HG02571 (cell line): ENCODE measurements around the gene PACSIN1.

Experiments
- ATAC-seq: cut with Tn5 transposase; IDR thresholded peaks from one replicate; pipeline ENCODE4 v1.9.1; 2021; ENCODE audit warnings: mild to moderate bottlenecking, moderate library complexity; ENCODE audit not compliant: unreplicated experiment

PACSIN1 gene

DNA sequence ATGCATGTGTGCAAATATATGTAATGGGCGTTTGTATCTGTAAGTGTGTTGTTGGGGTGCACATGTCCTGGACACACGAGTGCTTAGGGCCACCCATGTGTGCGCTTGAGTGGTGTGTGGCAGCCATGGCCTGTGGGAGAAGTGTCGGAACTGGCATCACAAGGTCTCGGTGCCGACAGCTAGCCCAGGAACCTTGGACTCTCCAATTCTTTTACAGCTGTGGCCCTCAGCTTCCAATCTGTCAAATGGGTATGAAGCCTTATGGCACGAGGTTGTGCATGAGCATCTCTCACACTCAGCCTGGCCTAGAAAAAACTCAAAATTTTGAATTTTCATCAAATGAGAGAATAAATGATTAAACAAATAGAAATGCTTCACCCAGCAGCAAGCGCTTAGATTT is 48.2 kb downstream of the PACSIN1 start:
- no peak for ATAC-seq

DNA sequence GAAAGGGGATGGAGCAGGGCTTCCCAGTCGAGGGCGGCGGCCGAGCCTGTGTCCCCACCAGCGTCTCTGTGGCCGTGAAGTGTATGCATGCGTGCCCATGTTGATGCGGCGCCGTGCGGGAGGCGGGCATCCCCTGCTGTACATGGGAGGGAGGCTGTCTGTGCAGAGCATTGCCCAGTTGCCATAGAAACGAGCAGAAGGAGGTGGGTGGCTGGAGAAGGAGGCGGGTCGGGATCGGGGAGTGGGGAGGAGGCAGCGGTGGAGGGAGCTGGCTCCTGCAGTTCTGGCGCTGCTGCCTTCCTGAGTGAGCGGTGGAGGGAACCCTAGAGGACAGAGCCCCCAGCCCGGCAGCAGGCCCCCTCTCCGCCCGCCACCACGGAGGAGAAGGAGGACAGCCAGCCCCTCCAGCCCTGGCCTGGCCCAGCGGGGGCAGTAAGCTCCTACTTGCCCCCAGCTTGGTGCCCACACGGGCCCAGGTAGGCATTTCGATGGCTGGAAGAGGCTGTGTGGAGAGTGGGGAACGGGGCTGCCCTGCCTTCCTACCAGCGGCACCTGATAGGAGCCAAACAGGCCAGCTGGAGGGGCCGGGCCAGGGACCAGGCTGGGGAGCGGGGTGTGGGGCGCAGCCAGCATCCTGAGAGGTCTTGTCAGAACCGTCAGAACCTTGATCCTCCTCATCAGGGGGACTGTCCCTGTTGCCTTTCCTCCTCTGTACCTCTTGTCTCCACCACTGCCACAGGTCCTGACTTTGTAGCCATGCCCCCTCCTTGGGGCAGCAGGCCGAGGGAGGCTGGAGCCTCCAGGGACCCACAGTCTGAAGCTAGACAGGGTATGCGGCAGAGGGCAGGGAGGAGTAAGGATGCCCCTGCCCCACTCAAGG is 49.0 kb downstream of the PACSIN1 start:
- no peak for ATAC-seq

DNA sequence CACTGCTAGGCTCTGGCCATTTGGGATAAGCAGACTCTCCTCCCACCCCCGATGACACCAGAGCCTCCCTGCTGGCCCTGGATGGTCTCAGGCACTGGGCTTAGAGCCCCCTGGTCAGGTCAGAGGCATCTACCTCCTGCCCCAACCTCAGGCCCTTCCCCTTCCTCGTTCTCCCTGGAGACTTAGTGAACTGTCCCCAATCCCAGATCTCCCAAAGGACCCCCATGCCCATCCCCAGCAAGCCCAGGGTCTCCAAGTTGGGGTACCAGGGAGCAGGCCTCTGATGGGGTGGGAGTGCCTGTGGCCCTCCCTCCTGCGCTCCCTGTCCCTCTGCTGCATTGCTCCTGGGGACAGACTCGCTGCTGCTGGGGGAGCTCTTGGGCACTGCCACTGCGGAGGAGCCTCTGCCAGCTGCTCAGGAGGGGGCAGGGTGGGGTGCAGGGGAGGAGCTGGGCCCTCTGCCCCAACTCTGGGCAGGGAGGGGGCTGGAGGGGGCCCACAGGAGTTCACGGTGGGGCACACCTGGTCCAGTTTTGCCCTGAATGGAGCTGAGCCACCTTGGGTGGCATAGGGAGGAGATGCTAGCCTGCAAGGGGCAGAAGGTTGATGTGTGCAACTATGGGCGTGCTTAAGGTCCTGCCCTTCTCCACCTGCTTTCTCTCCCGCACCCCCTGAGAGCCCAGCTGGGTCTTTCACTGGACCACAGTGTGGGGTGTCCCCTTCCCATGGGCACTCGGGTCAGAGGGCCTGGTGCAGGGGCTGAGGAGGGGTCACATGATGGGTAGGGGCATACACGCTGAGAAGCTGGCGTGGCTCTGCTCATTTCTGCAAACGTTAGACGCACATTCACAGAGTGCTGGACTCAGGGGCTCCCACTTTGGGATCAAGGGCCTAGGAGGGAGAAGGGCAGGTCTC is 49.9 kb downstream of the PACSIN1 start:
- no peak for ATAC-seq

DNA sequence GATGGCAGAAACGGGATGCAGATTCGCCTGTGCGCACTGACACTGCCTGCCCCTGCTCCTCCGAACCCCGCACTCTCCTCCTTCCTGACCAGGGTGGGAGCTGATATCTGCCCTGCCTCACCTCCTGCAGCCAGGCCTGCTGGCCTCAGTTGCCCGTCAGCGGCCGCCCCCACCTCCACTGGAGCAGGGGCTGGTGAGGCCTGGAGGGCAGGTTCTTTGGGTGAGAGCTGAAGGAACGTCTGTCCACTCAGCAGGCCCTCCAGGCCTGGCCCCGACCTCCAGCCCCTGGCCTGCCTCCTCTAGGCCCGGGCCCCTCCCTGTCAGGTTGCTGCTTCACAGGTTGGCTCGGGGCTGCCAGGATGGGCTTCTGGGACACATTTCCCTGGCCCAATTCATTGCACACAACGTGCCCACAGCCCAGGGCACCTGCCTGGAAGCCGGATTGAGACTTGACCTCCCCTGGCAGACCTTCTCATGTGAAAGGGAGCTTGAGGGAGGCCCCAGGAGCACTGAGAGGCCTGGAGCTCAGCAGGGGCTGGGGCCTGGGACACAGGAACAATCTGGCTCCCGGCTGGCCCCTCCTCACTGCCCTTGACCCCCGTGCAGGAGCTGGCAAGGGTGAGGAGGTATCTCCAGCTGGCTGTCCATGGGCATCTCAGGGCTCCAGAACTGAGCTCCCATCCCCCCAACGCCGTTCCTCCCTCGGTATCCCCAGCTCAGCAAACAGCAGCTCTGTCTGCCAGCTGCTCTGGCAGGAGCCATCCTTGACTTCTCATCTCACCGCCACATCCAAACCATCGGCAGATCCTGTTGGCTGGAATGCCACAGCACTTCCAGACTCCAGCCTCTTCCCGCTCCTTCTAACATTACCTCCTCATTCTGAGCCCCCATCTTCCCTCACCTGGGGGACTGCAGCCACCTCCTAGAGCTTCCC is 50.8 kb downstream of the PACSIN1 start:
- no peak for ATAC-seq

DNA sequence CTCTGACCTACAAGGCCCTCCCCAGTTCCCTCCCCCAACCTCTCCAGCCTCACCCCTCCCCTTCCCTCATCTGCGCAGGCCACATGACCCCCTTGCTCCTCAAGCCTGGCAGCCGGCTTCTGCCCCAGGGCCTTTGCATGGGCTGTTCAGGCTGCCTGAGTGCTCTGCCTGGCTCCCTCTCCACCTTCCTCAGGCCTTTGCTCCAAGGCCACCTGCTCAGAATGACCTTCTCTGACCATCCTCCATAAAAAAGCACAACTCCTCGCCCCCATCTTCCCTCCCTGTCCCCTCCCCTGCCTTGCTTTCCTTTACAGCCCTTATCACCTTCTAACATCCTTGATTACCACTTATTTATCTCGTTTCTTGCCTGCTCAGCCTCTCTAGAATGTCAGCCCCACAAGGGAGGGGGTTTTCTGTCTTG is 51.6 kb downstream of the PACSIN1 start:
- no peak for ATAC-seq

DNA sequence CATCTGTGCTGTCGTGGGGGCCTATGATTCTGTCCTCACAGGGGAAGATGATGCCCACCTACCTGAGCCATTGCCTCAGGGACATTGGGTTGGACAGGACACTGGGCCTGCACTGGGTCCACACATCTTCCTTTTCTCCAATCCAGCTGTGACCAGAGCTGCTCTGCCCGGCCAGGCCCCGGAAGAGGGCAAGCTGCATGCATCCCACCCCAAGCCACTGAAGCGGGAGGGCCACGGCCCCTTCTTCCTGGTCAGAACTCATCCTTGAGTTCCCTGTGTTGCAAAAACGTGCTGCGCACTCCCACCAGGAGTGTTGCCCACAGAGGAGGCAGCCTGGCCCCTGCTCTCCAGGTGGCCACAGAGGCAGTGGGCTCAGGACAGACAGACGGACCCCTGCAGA is 52.1 kb downstream of the PACSIN1 start:
- no peak for ATAC-seq

DNA sequence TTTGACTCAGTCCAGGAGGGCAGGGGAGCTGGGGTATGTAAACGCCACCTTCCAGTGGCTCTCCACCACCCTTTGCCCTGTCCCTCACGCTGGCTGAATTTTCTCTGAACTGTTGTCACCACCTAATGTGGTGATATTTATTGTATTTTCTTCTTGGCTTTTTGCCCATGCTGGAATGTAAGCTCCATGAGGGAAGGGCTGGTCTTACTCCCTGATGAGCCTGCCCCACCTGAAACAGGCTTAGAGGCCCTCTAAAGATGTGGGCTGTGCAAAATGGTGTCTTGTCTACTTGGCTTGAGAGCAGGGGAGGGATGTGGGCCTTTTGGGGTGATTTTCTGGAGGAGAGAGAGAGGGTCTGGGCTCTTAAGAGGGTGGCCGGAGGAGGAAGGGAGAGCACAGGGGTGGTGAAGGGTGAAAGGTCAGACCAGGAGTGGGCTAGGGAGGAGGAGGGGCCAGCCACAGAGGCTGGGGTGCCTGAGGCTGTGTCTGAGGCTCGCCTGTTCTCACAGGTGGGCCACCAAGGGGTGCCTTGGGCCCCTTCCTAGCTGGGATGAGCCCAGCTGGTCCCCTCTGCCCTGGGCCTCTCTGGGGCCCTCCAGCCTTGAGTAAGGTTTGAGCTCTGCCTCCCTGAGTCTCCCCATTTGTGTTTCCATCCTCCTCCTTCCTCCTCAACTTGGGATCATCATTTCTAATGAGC is 52.9 kb downstream of the PACSIN1 start:
- no peak for ATAC-seq

DNA sequence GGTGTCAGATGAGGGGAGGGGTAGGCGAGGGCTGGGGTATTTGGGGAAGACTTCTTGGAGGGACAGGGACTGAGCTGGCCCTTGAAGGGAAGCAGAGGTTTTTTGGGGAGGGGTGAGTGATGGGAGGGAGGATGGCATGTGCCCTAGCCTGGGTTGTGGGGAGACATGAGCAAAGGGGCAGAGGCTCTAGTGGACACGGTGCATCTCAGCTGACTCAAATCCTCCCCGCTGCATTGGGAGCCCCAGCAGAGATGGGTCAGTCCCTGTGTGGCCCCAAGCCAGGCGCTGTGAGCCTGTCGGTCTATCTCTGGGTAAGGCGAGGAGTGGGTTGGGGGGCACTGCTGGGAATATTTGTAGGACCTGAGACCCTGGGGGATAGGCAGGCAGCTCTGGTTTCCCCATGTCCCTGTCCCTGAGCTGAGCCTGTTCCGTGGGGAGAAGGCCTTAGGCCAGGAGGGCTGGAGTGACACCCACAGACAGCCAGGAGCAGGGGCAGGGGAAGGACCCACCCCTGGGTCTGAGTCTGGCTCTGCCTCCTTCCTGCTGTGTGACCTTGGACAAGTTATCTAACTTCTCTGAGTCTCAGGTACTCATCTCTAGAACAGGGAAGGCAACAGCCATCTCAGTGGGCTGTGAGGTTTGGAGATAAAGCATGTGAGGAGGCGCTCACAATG is 54.2 kb downstream of the PACSIN1 start:
- ATAC-seq, result no peak

DNA sequence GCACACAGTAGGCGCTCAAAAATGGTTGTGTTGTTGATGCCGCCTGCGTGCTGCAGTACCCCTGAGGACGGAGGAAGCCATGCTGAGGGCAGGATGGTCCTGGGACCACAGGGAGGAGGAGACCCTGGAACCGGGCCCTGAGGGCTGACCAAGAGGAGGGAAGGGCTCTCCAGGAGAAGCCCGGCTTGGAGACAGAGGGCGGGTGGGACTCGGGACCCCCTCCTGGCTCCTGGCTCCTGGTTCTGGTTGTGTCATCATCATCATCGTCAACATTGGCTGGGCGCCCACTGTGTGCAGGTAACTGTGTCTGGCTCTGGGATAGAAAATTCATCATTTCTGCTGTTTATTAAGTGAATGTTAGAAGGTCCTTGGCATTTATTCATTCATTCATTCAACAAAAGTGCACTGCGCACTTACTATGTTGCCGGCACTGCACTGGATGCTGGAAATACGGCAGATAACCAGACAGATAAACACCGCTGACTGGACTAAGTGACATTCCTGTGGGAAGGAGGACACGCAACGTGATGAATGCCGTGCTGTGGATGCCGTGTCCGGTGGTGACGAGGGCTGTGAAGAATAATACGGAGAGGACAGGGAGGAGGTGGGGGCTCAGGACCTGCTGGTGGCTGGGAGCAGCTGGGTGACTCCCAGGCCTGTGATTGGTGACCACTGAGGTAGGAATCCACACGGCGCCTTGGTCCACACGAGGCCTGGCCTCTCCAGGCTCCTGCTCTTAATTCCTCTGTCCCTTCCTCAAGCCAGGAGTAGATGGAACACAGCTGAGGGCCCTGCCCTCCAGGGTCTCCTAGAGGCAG is 55.0 kb downstream of the PACSIN1 start:
- ATAC-seq, result no peak

DNA sequence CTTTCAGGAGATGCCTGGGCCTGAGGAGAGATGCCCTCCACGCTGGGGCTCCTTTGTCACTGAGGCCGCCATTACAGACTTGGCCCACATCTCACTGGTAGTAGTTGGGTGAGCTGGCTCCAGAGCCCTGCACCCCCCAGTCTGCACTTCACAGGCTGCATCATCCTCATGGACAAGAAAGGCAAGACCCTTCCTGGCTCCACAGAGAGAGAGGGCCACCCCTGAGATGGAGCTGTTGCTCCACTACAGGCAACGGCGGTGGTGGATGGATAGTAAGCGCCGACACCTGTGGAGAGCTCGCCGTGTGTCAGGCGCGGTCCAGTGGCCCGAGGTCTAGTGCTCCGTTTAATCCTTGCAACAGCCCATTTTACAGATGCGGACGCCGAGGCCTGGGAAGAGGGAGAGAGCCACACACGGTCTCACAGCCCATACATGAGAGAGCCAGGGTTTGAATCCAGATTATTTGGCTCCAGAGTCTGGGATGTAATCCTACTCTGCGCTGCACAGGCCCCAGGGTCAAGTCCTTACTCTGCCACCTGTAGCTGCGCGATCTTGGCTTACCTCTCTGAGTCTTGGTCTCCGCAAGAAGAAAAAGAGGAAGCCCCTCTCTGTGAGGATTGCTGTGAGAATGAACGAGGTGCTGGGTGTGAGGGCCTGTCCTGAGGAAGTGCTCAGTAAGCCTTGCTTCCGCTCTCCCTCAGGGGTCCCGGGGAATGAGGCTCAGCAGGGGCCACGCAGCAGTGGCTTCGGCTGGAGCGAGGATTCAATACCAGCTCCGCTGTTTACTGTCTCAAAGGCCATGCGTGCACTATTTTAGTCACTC is 55.8 kb downstream of the PACSIN1 start:
- no peak for ATAC-seq

DNA sequence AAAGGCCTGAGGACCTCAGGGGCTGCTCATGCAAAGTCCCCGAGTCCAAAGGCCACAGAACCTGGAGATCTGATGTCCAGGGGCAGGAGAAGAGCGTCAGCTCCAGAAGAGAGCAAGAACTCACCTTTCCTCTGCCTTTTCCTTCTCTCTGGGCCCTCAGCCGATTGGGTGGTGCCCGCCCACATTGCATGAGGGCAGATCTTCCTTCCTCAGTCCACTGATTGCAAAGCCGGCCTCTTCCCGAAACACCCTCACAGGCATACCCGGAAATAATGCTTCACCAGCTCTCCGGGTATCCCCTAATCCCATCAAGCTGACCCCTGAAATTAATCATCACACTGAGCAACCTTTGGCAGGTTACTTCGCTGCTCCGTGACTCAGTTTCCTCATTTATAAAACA is 56.9 kb downstream of the PACSIN1 start:
- ATAC-seq, result no peak

DNA sequence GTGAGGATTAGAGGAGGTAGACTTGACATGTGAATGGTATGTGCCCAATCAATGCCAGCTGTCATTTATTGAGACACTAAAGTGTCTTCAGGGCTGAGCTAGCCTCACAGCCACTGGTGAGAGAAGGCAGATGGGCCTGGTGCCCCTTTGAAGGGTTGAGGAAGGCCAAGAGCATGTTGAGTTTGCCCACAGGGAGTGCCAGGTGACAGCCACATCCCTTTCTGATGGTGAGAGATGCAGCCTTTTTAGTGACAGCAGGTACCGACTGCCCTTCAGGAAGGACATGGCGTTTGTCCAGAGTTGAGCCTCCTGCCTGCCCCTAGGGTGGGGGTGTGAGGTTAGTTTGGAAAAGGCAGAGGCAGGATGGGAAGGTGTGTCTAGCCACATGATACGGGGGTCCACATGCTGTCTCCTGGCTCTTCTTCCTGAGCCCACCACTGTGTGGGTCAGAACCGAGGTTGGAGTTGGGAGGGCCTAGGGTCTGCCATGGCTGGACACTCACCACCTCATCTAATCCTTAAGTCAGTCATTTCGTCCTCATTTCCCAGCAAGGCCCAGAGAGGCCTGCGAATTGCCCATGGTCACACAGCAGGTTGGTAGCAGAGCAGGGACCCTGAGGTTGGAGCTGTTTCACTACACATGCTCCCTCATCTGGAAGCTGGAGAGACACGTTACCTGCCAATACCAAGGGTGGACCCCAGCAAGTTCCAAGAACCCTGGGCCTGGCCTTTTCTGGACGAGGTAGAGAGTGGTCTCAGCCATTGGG is 57.7 kb downstream of the PACSIN1 start:
- no peak for ATAC-seq

DNA sequence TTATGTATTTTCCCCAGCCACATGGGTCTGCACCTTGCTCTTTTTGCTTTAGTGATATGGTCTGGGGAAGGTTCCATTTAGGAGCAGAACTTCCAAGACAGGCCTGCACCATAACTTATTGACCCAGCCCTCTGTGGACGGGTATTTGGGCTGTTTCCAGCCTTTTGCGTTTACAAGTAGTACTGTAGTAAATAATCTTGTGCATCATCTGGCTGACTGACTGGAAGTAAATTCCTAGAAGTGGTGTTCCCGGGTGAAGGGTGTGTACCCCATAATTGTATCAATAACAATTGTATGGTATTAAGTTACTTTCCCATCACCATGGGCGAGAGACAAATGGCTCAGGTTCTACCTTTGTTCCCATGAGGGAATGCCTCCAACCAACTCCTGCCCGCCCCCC is 58.6 kb downstream of the PACSIN1 start:
- no peak for ATAC-seq

DNA sequence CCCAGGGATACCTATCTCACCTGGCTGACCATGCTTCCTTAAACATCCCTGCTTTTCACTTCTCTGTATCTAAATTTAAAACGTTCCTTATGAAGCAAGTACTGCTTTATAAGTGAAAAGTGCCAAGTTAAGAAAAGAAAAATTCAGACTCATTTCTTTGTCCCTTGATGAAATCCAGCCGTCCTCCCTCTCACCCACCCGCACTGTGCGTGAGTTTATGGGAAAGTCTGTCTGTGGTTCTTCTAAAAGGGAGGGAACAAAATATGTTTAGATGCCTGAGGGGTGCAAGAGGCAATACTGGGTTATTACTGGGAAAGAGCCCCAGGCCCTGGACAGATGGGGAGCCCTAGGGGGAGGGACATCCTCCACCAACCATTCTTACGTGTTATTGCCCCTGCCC is 59.1 kb downstream of the PACSIN1 start:
- no peak for ATAC-seq

DNA sequence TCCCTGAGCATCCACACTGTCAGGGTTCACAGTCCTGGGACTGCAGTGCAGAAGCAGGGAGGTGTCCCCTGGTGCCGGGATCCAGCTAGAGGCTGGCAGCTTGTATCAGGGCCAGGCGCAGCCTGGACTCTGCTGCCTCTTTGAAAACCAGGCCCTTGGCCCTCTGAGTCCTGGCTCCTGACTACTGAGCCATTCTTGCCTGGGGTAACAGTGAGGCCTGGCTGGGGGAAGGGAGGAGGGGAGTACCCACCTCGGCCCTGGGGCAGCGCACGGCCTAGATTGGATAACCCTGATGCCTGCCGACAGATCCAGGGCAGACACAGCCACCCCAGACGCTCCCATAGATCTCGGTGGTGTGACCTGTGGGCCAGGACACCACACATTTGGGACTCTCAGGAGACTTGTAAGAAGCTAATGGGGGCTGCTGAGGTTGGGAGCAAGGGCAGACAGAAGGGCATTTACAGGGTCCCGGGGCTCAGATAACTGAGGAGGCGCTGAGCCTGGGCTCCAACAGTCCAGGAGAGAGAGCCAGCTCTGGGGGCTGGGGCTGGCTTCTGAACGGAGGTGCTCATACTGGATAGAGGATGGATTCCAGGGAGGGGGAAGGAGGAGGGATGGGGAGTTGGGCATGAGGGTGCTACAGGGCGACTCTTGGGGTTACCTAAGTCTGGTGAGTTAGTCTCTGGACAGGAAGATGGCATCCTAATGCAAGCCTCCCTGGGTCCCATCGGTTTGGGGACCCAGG is 59.7 kb downstream of the PACSIN1 start:
- no peak for ATAC-seq

DNA sequence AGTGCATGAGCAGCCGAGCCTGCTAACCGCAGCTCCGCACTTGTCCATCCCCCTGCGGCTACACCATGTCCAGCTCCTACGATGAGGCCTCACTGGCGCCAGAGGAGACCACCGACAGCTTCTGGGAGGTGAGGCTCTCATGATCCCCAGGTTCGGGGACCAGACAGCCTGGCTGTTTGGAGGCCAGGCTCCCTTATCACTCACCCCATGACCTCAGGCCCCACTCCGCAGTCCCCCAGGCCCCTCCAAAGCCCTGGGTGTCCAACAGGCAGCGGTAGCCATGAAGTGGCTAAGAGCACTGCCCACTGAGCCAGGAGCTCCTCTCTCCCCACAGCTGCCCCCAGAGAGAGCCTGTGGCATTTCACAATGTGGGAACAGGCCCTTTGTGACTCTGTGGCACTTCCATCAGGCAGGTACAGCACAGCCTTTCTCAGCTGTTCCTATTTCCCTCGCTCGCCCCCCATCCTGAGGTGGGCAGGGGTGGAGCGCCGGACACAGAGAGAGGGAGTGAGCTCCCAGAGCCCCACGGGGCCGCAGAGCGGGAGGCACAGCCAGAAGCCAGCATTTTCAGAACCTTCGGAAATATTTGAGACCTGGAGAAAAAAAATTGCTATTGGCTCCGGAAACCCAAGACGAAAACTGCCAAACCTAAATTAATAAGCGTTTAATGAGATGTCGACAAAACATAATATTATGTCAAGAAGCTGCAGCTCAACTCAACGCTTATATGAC is 60.5 kb downstream of the PACSIN1 start:
- no peak for ATAC-seq
